Measurements from ENCODE around the gene NUDT7.

NUDT7 gene

DNA sequence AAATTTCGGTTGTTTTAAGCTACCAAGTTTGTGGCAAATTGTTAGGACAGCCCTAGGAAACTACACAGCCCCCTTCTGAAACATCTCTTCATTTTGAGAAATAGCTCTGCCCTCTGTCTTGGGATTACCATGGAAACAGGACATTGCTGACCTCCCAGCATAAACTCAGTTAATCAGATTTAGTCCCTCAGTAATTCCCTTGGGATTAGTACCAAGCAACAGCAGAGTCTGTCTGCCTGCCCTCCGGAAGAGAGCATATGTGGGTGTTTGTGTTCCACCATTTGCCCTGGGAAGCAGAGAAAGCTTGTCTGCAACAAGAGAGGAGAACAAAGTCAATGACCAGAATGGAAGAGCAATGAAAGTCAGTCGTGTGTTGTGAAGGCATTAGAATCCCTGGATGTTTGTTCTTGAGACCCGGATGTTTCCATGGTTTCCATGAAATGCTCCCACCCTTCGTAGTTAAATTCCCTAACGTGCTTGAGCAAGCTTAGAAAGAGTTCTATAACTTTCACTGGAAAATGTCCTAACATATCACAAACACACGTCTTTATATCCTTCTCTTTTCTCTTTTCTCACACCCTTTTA, 26.2 kb downstream of the NUDT7 start:
- no peak overlapping the region for H3K4me3 ChIP-seq (ENCODE audit: low read length)
- no peak overlapping the region for H3K27ac ChIP-seq (ENCODE audit: low read depth, low read length)
- no peak overlapping the region for H3K4me2 ChIP-seq (ENCODE audit: low read length)
- H4K20me1 ChIP-seq (ENCODE audit: control insufficient read depth, insufficient read depth, low read depth, low read length), result no peaks in the 10 kb centered on the region
- no peaks in the 10 kb centered on the region for H3F3A ChIP-seq (ENCODE audit: control insufficient read depth, insufficient read depth)
- no peaks in the 10 kb centered on the region for H3K36me3 ChIP-seq (ENCODE audit: control insufficient read depth, low read length)
- no peaks in the 10 kb centered on the region for H3K9me2 ChIP-seq (replicated peaks; ENCODE audit: control insufficient read depth, low read length)
- no peaks in the 10 kb centered on the region for H3K27me3 ChIP-seq (ENCODE audit: control insufficient read depth, low read length)
- TF ChIP-seq CTCF (IDR thresholded peaks at IDR 0.05; ENCODE audit: low read depth, low read length, poor library complexity, severe bottlenecking), result no peak
- TF ChIP-seq EZH2phosphoT487 (IDR thresholded peaks at IDR 0.05; ENCODE audit: borderline replicate concordance, low read length), result no peak
- no peaks in the 10 kb centered on the region for H3K9me3 ChIP-seq (ENCODE audit: control insufficient read depth, insufficient read depth, low read length)
- no peaks in the 10 kb centered on the region for H3K4me1 ChIP-seq (ENCODE audit: control insufficient read depth, low read length)
- H3K79me2 ChIP-seq (ENCODE audit: control insufficient read depth, low read length), result no peaks in the 10 kb centered on the region

GRCh38 chr16:77749415-77749814, 27.1 kb downstream of the NUDT7 start:
- H3K36me3 ChIP-seq (ENCODE audit: control insufficient read depth, low read length), result no peaks in the 10 kb centered on the region
- TF ChIP-seq CTCF (IDR thresholded peaks at IDR 0.05; ENCODE audit: low read depth, low read length, poor library complexity, severe bottlenecking) (no peak), EZH2phosphoT487 (IDR thresholded peaks at IDR 0.05; ENCODE audit: borderline replicate concordance, low read length) (no peak)

GRCh38 chr16:77758046-77758445, 35.7 kb downstream of the NUDT7 start:
- H3K9me2 ChIP-seq (replicated peaks; ENCODE audit: control insufficient read depth, low read length), result no peaks in the 10 kb centered on the region
- no peaks in the 10 kb centered on the region for H3K27me3 ChIP-seq (ENCODE audit: control insufficient read depth, low read length)
- H3K27ac ChIP-seq (ENCODE audit: low read depth, low read length), result no peak overlapping the region
- H3K36me3 ChIP-seq (ENCODE audit: control insufficient read depth, low read length), result no peaks in the 10 kb centered on the region
- H3K9me3 ChIP-seq (ENCODE audit: control insufficient read depth, insufficient read depth, low read length), result no peaks in the 10 kb centered on the region
- H3K4me2 ChIP-seq (ENCODE audit: low read length), result no peak overlapping the region
- no peaks in the 10 kb centered on the region for H3F3A ChIP-seq (ENCODE audit: control insufficient read depth, insufficient read depth)
- no peaks in the 10 kb centered on the region for H3K4me1 ChIP-seq (ENCODE audit: control insufficient read depth, low read length)
- H4K20me1 ChIP-seq (ENCODE audit: control insufficient read depth, insufficient read depth, low read depth, low read length), result no peaks in the 10 kb centered on the region
- no peak overlapping the region for H3K4me3 ChIP-seq (ENCODE audit: low read length)
- no peaks in the 10 kb centered on the region for H3K79me2 ChIP-seq (ENCODE audit: control insufficient read depth, low read length)
- TF ChIP-seq EZH2phosphoT487 (IDR thresholded peaks at IDR 0.05; ENCODE audit: borderline replicate concordance, low read length), result no peak
- no peak for TF ChIP-seq CTCF (IDR thresholded peaks at IDR 0.05; ENCODE audit: low read depth, low read length, poor library complexity, severe bottlenecking)

More at GRCh38 chr16:77749415-77749814, 27.1 kb downstream of the NUDT7 start:
- no peaks in the 10 kb centered on the region for H3K27me3 ChIP-seq (ENCODE audit: control insufficient read depth, low read length)
- H3K79me2 ChIP-seq (ENCODE audit: control insufficient read depth, low read length), result no peaks in the 10 kb centered on the region
- H3K4me1 ChIP-seq (ENCODE audit: control insufficient read depth, low read length), result no peaks in the 10 kb centered on the region
- no peaks in the 10 kb centered on the region for H3K9me2 ChIP-seq (replicated peaks; ENCODE audit: control insufficient read depth, low read length)
- no peak overlapping the region for H3K27ac ChIP-seq (ENCODE audit: low read depth, low read length)
- H3F3A ChIP-seq (ENCODE audit: control insufficient read depth, insufficient read depth), result no peaks in the 10 kb centered on the region
- H3K4me2 ChIP-seq (ENCODE audit: low read length), result no peak overlapping the region
- H3K9me3 ChIP-seq (ENCODE audit: control insufficient read depth, insufficient read depth, low read length), result no peaks in the 10 kb centered on the region
- H3K4me3 ChIP-seq (ENCODE audit: low read length), result no peak overlapping the region
- no peaks in the 10 kb centered on the region for H4K20me1 ChIP-seq (ENCODE audit: control insufficient read depth, insufficient read depth, low read depth, low read length)

Measured in DOHH2 (cell line).